Activated naive CD4-positive, alpha-beta T cell treated with anti-CD3 and anti-CD28 coated beads for 36 hours (primary cell): Measurements from ENCODE around the gene ARV1. TPM values are rescaled to one million over a fixed set of nuclear protein-coding genes. Genes with fewer than 3 reads are reported as not detected.
"Not testable (repeated sequence)": the region's sequence is repeated elsewhere in the genome, so short reads cannot be mapped to it uniquely, and the experiment has no call there.

Source experiments
- CTCF ChIA-PET: fragments of 350-600 bp; sonication (Branson Sonifier 250); formaldehyde crosslinking; loops from one replicate; lab custom pipeline; 2021; ENCODE audit warnings: antibody characterized with exemption; lab: Charles Lee
- DNase-seq: peaks from one replicate; pipeline ENCODE4 v3.0.0-alpha.2; 2020
- H3K27ac Mint-ChIP-seq: one replicate; pipeline ENCODE4 v1.8.0; 2021; ENCODE audit warnings: mild to moderate bottlenecking, mixed read lengths
- H3K27me3 Mint-ChIP-seq: one replicate; pipeline ENCODE4 v1.8.0; 2021; ENCODE audit warnings: low read depth, mixed read lengths
- H3K36me3 Mint-ChIP-seq: one replicate; pipeline ENCODE4 v1.8.0; 2021; ENCODE audit warnings: low read depth, mixed read lengths
- H3K4me1 Mint-ChIP-seq: one replicate; pipeline ENCODE4 v1.8.0; 2021; ENCODE audit warnings: low read depth, mixed read lengths
- H3K4me3 Mint-ChIP-seq: one replicate; pipeline ENCODE4 v1.8.0; 2021; ENCODE audit warnings: mild to moderate bottlenecking, moderate library complexity, mixed read lengths
- H3K9me3 Mint-ChIP-seq: one replicate; pipeline ENCODE4 v1.8.0; 2021; ENCODE audit warnings: mixed read lengths
- intact Hi-C: fragments of 100-400 bp; cut with micrococcal nuclease; formaldehyde crosslinking; loops from one replicate; pipeline ENCODE4 v1.15.1; 2023
- total RNA-seq, 2 experiments: library from RNA; stranded (reverse); gene quantifications; one replicate each; pipeline ENCODE4 v1.2.3, GENCODE V29; 2021

The ARV1 gene
- total RNA-seq, 2 experiments from 2014 or later: 14.9 to 17.7 TPM

DNA sequence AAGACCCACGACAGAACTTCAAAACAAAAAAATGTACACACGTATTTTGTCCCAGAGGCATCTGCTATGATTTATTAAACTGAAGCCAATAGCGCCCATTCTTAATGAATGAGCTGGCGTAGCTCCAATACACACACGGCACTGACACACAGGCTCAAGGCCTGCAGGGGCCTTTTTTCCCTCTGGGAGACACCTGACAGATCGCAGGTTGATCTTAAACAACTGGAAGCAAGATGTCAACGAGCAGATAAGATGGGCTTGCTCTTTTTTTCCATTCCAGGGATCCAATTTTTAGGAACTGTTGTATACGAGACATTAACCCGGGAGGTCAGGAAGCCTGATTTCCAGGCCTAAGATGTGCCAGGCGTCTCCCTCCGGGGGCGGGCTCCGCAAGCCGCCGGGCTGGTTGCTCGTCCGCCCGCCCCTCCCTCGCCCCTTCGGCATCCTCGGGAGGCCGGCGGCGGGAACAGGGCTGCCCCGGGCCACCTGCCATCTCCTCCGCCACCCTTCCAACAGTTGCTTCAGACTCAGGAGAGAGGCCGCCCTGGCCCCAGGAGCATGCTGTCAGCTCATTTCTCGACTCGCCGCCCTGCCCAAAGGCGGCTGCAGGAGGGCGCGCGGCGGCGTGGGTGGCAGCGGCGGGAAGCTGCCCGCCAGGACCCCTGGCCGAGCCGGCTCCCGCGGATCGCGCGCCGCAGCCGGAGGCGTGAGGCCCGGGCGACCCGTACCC is 968 bp upstream of the ARV1 start:
- H3K36me3 Mint-ChIP-seq: peaks cover 8% of the 10 kb centered on the region
- no peaks in the 10 kb centered on the region for H3K9me3 Mint-ChIP-seq
- H3K4me1 Mint-ChIP-seq: peaks cover 34% of the 10 kb centered on the region
- CTCF ChIA-PET: interaction anchor here (0.6 to 1.6 kb wide), 6 partner anchors 20 to 213 kb away, joined by 3 to 7 read pairs (median 5); no protein-coding TSS in a partner anchor
- intact Hi-C loops: loop anchor here (1.0 to 10.0 kb wide), 12 partner anchors 46 to 1974 kb away; partner anchors contain the start of genes C1orf198, DISC1, EGLN1 and GNPAT
- H3K4me3 Mint-ChIP-seq: peak overlapping the region; percentile 95
- peak; percentile 42 for DNase-seq
- no peaks in the 10 kb centered on the region for H3K27me3 Mint-ChIP-seq
- H3K27ac Mint-ChIP-seq: peak overlapping the region; percentile 92

DNA sequence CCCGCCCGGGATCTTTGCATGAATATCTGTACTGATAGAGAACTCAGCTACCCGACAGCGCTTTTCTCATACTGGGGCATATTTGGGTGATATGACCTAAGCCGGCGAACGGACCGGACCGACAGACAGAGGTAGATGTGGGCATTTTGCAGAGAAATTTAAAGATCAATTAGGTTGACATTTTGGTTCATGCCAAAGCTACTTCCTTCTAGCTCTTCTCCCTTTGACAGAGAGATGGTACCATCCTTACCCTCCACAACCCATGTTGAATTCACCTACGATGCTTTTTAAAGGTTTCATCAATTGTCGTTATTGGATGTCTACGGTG is 459 bp downstream of the ARV1 start:
- H3K4me3 Mint-ChIP-seq: peak overlapping the region; percentile 89
- CTCF ChIA-PET: interaction anchor here (0.6 to 1.6 kb wide), 9 partner anchors 21 to 1428 kb away, joined by 3 to 7 read pairs (median 3); no protein-coding TSS in a partner anchor
- intact Hi-C loops: loop anchor here (1.0 to 10.0 kb wide), 14 partner anchors 47 to 1973 kb away; partner anchors contain the start of genes C1orf198, COG2, DISC1 and EGLN1
- peaks cover 13% of the 10 kb centered on the region for H3K36me3 Mint-ChIP-seq
- DNase-seq: no peak
- peak overlapping the region; percentile 79 for H3K27ac Mint-ChIP-seq
- no peaks in the 10 kb centered on the region for H3K9me3 Mint-ChIP-seq
- no peaks in the 10 kb centered on the region for H3K27me3 Mint-ChIP-seq
- H3K4me1 Mint-ChIP-seq: peaks cover 28% of the 10 kb centered on the region

DNA sequence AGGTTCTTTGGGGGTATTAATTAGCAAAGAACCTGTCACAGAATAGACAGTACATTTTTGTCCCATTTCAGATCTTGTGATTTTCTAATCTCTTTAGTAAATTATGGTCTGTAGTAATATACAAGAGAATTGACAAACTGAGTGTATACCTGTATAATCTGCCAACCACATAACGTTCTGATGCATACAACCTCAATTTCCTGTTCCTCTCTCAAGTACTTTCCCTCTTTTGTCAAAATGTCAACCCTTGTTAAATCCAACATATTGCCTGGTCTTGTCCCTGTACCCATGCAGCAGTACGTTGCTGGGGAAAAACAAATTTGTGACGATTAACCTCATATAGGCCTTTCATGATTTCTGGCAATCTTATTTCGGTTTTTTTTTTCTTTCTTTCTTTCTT is 1.1 kb downstream of the ARV1 start:
- CTCF ChIA-PET: interaction anchor here (0.6 to 1.6 kb wide), 4 partner anchors 49 to 212 kb away, joined by 3 read pairs; no protein-coding TSS in a partner anchor
- intact Hi-C loops: loop anchor here (1.0 to 10.0 kb wide), 14 partner anchors 48 to 1972 kb away; partner anchors contain the start of genes C1orf198, COG2, DISC1 and EGLN1
- H3K4me1 Mint-ChIP-seq: peaks cover 25% of the 10 kb centered on the region

DNA sequence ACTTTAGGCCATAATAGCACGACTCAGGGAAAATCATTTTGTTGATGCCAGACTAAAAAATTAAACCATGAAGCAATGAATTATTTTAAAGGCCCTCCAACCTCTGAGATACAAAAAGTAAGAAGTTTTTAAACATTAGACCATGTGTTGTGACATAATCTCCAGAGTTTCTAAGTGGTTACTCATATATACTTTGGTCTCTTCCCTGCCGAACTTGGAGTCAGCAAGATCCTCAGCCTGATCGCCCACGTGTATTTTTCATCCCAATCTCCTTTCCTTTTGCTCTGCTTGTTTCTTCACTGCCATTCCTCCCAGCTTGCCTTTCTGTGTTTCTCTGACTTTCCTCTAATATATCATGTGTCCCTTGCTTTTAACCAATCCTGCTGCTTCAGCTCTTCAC is 3.8 kb downstream of the ARV1 start:
- Mint-ChIP-seq H3K27me3 (no peaks in the 10 kb centered on the region), H3K27ac (no peak overlapping the region), H3K4me1 (peaks cover 17% of the 10 kb centered on the region), H3K9me3 (no peaks in the 10 kb centered on the region), H3K4me3 (no peak overlapping the region), H3K36me3 (peaks cover 18% of the 10 kb centered on the region)
- CTCF ChIA-PET: interaction anchor here (0.7 to 1.8 kb wide), 2 partner anchors 10 to 108 kb away, joined by 3 read pairs; no protein-coding TSS in a partner anchor
- no peak for DNase-seq
- intact Hi-C loops: no loop called here

More for the DNA sequence above, 1.1 kb downstream of the ARV1 start:
- H3K27me3 Mint-ChIP-seq: no peaks in the 10 kb centered on the region
- DNase-seq: no peak
- H3K9me3 Mint-ChIP-seq: no peaks in the 10 kb centered on the region
- H3K4me3 Mint-ChIP-seq: peak overlapping the region; percentile 89
- H3K27ac Mint-ChIP-seq: peak overlapping the region; percentile 79
- H3K36me3 Mint-ChIP-seq: peaks cover 15% of the 10 kb centered on the region

DNA sequence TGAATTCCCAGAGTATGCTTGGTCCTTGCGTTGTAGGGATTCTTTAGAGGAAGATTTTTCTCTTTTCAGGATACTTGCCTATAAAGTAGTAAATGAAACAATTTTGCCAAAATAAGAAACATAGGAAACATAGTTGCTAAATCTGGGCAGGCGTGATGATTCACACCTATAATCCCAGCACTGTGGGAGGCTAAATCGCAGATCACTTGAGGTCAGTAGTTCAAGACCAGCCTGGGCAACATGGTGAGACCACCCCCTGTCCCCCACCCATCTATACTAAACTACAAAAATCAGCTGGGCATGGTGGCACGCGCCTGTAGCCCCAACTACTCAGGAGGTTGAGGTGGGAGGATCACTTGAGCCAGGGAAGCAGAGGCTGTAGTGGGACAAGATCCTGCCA is 4.9 kb downstream of the ARV1 start:
- CTCF ChIA-PET: no interaction called here
- no peaks in the 10 kb centered on the region for H3K9me3 Mint-ChIP-seq
- H3K36me3 Mint-ChIP-seq: peaks cover 17% of the 10 kb centered on the region
- no peak overlapping the region for H3K4me3 Mint-ChIP-seq
- H3K27ac Mint-ChIP-seq: peak overlapping the region; percentile 12
- no peak for DNase-seq
- no peaks in the 10 kb centered on the region for H3K27me3 Mint-ChIP-seq
- intact Hi-C loops: no loop called here
- peaks cover 18% of the 10 kb centered on the region for H3K4me1 Mint-ChIP-seq

DNA sequence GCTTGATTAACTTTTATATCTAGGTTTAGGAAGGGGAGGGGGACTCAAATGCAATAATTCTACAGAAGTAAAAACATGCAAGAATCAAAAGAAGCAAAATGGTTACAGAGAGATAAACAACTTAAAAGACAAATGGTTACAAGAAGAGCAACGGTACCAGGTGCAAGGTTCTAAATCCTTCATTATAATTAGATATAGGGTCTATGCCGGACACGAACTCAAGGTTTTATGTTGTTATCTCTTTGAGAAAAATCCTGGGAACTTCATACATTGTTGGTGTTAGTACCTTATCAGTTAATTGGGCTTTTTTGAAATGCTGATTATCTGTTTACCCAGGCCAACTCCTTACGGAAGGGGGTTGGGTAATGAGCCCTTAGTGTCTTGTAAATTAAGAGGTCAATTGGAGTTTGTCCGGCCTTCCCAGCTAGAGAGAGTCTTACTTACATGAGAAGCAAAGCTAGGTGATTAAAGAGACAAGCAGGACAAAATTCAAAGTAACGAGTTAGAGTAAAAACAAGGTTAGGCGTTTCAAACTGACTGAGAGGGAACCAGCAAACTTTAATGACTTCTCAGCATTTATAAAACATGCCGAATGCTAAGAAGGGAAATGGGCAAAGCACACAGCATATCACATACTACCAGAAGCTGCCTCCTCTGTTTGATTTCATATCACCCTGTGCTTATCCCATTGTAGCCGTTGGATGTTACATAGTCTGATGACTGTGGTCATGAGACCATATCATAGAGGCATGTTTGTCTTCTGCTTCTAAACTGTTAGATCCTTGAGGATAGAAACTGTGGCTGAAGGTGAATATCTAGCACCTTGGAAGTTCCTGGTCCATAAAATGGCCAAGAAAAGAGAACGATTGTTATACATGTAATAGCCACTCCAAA is 6.0 kb downstream of the ARV1 start:
- Mint-ChIP-seq H3K36me3 (peaks cover 17% of the 10 kb centered on the region), H3K4me1 (peaks cover 13% of the 10 kb centered on the region)
- H3K27me3 Mint-ChIP-seq, DNase-seq, H3K9me3 Mint-ChIP-seq, H3K27ac Mint-ChIP-seq, H3K4me3 Mint-ChIP-seq, intact Hi-C loops, CTCF ChIA-PET: not testable (repeated sequence)

DNA sequence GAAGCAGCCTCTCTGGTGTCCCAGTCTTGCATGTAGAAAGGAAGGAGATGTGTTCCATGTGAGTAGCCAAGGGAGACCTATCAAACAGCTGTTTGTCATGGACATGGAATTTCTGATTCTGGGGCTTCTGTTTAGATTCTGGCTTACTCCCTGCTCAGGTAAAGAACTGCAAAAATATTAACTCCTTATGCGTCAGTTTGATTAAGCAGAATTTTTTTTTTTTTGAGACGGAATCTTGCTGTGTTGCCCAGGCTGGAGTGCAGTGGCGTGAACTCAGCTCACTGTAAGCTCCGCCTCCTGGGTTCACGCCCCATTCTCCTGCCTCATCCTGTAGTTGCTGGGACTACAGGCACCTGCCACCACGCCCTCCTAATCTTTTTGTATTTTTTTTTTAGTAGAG is 6.8 kb downstream of the ARV1 start:
- no peak overlapping the region for H3K4me3 Mint-ChIP-seq
- intact Hi-C loops: no loop called here
- CTCF ChIA-PET: no interaction called here
- no peaks in the 10 kb centered on the region for H3K9me3 Mint-ChIP-seq
- DNase-seq: no peak
- peaks cover 19% of the 10 kb centered on the region for H3K36me3 Mint-ChIP-seq
- H3K4me1 Mint-ChIP-seq: peaks cover 13% of the 10 kb centered on the region
- H3K27ac Mint-ChIP-seq: no peak overlapping the region
- no peaks in the 10 kb centered on the region for H3K27me3 Mint-ChIP-seq

DNA sequence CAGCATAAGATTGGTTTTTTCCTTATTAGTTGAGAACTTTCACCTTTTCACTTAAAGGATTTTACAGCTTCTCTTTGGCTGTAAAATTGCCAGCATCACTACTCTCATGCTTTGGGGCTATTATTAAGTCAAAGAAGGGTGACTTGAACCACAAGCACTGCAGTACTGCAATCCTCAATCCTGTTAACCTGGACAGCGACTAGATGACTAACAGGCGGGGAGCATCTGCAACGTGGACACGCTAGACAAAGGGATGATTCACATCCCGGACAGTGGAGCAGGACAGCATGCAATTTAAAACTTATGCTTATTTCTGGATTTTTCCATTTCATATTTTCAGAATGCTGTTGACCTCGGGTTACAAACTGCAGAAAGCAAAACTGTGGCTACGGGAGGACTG is 8.1 kb downstream of the ARV1 start:
- peaks cover 25% of the 10 kb centered on the region for H3K36me3 Mint-ChIP-seq
- CTCF ChIA-PET: no interaction called here
- H3K4me3 Mint-ChIP-seq: no peak overlapping the region
- peaks cover 13% of the 10 kb centered on the region for H3K4me1 Mint-ChIP-seq
- intact Hi-C loops: no loop called here
- no peak for DNase-seq
- H3K9me3 Mint-ChIP-seq: no peaks in the 10 kb centered on the region
- H3K27me3 Mint-ChIP-seq: no peaks in the 10 kb centered on the region
- H3K27ac Mint-ChIP-seq: no peak overlapping the region

DNA sequence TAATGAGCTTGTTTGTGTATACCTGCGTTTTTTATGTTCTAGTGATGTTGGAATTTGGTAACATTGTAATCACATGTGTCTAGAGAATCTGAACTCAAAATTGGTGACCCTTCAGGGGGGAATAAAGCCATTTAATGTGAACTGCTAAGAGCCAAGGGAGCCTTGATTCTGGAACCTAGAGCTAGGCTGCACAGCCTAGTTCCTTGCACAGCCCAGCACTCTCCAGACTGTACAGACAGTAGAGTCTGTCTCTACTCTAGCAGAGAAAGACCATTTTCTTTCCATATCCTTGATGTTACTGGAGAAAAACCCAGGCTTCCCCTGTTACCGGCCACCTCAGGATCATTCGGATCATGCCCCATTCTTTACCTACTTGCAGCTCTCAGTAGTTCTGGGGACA is 8.6 kb downstream of the ARV1 start:
- peaks cover 13% of the 10 kb centered on the region for H3K4me1 Mint-ChIP-seq
- no peak overlapping the region for H3K27ac Mint-ChIP-seq
- no peak for DNase-seq
- intact Hi-C loops: no loop called here
- peaks cover 30% of the 10 kb centered on the region for H3K36me3 Mint-ChIP-seq
- CTCF ChIA-PET: no interaction called here
- H3K27me3 Mint-ChIP-seq: no peaks in the 10 kb centered on the region
- no peaks in the 10 kb centered on the region for H3K9me3 Mint-ChIP-seq
- H3K4me3 Mint-ChIP-seq: no peak overlapping the region

DNA sequence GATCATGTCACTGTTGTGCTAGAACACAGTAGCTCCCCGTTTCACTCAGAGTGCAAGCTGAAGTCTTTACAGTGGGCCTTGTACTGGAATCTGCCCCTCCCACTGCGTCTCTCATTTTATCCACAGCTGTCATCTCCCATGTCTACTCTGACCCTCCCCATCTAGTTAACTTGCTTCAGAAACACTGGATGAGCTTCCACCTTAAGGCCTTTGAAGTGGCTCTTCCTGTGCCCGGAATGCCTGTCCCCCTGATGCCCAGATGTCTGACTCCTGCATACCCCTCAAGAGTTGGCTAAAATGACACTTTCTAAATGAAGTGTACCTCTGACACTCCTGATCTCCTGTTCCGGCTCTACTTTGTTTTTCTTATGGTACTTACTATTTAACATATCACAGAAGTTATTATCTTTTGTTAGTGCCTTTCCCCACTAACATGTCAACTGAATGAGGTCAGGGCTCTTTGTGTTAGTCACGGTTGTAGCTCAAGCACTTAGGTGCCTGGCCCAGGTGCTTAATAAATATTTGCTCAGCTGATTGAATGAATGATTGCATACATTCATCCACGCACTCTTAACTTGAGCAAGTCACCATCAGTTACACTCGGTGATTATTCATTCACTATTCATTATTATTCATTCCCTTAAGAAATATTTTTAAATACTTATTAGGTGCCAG is 13.3 kb downstream of the ARV1 start:
- CTCF ChIA-PET: interaction anchor here (1.3 kb wide), 1 partner anchor 10 kb away, joined by 3 read pairs; no protein-coding TSS in a partner anchor
- H3K4me1 Mint-ChIP-seq: peaks cover 1% of the 10 kb centered on the region
- peaks cover 23% of the 10 kb centered on the region for H3K36me3 Mint-ChIP-seq
- intact Hi-C loops: loop anchor here (10.0 kb wide), 1 partner anchor 83 kb away; no protein-coding TSS in a partner anchor
- H3K4me3 Mint-ChIP-seq: no peak overlapping the region
- DNase-seq: no peak
- no peaks in the 10 kb centered on the region for H3K9me3 Mint-ChIP-seq
- H3K27ac Mint-ChIP-seq: no peak overlapping the region
- no peaks in the 10 kb centered on the region for H3K27me3 Mint-ChIP-seq

DNA sequence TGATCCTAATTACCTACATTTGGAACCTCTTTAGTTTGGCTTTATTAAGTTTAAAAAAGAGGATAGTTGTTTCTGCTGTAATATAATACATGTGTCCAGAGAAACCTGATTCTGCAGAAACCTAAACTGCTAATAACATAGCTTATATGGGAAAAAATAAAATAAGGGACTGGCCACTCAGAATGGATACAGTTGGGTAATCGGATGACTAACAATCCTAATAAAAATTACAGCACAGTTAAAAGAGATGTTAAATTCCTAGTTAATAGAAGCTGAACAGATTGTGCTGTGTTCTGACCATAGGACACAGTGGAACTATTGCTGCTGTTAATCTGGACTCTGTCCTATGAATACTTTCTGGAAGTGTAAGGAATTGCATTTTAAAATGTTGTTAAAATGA is 16.0 kb downstream of the ARV1 start:
- DNase-seq: no peak
- H3K4me1 Mint-ChIP-seq: no peaks in the 10 kb centered on the region
- no peaks in the 10 kb centered on the region for H3K9me3 Mint-ChIP-seq
- no peaks in the 10 kb centered on the region for H3K27me3 Mint-ChIP-seq
- H3K27ac Mint-ChIP-seq: no peak overlapping the region
- H3K36me3 Mint-ChIP-seq: peaks cover 21% of the 10 kb centered on the region
- intact Hi-C loops: loop anchor here (10.0 kb wide), 1 partner anchor 80 kb away; no protein-coding TSS in a partner anchor
- CTCF ChIA-PET: no interaction called here
- H3K4me3 Mint-ChIP-seq: no peak overlapping the region

DNA sequence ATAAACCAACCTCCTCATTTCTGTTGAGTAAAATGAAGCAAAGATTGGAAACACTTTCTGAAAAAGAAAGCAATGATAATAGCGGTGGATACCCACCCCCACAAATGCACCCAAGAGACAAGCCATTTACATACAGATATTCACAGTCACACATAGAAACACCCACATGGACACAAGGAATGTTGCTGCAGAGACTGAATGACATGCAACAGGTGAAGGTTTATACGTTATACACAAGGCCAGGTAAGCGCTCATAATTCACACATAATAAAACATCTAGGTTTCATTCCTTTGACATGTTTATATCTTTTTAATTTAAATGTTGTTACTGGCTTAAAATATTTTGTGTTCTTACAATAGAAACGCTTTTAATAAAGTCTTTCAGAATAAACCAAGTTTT is 21.3 kb downstream of the ARV1 start:
- Mint-ChIP-seq H3K9me3 (peaks cover 19% of the 10 kb centered on the region), H3K4me3 (no peak overlapping the region), H3K27ac (no peak overlapping the region), H3K36me3 (peaks cover 24% of the 10 kb centered on the region), H3K27me3 (no peaks in the 10 kb centered on the region), H3K4me1 (no peaks in the 10 kb centered on the region)
- intact Hi-C loops: no loop called here
- no peak for DNase-seq
- CTCF ChIA-PET: no interaction called here
